Epithelial cell of alveolus of lung (primary cell): ENCODE measurements around the gene DDX20. TPM values are rescaled to one million over a fixed set of nuclear protein-coding genes. Genes with fewer than 3 reads are reported as not detected.

ENCODE experiments used
- total RNA-seq: library from RNA; depleted of rRNA; stranded (reverse); fragments of >200 nt; gene quantifications from 2 replicates; pipeline ENCODE4 v1.2.1, GENCODE V29; 2015

DDX20 gene, protein sequence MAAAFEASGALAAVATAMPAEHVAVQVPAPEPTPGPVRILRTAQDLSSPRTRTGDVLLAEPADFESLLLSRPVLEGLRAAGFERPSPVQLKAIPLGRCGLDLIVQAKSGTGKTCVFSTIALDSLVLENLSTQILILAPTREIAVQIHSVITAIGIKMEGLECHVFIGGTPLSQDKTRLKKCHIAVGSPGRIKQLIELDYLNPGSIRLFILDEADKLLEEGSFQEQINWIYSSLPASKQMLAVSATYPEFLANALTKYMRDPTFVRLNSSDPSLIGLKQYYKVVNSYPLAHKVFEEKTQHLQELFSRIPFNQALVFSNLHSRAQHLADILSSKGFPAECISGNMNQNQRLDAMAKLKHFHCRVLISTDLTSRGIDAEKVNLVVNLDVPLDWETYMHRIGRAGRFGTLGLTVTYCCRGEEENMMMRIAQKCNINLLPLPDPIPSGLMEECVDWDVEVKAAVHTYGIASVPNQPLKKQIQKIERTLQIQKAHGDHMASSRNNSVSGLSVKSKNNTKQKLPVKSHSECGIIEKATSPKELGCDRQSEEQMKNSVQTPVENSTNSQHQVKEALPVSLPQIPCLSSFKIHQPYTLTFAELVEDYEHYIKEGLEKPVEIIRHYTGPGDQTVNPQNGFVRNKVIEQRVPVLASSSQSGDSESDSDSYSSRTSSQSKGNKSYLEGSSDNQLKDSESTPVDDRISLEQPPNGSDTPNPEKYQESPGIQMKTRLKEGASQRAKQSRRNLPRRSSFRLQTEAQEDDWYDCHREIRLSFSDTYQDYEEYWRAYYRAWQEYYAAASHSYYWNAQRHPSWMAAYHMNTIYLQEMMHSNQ
- 10.7 and 19.0 TPM in 2 replicates for total RNA-seq

DNA sequence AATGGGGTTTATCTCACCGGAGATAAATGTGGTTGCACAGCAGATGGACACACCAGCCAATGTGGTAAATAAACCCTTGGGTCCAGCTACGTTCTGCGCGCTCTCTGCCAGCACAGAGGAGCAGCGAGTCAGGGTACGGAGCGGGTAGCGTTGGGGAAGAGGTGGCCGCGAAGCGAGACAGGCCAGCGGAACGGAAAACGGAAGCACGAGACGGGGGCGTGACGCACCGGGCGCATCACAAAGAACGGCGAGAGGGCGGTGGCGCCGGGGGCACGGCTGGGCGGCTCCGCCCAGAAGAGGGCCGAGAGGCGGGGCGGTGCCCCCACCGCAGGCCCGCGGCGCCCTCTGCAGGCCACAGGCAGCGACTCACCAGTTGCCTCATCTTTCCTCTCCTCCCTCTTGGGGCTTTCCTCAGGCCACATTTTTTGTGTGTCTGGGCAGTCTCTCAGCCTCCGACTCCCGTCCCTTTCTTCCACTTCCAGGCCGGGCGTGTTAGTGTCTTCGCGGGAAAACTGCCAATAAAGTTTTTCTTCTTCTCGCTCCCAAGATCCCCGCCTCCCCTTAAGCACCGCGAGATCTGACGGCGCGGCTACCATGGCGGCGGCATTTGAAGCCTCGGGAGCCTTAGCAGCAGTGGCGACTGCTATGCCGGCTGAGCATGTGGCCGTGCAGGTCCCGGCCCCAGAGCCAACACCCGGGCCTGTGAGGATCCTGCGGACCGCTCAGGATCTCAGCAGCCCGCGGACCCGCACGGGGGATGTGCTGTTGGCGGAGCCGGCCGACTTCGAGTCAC lies at the start of gene DDX20:
DDX20 (plus strand) TSS at position 571 of the 793 bp plus-strand sequence; CDS start at position 595, 24 bp downstream.

DNA sequence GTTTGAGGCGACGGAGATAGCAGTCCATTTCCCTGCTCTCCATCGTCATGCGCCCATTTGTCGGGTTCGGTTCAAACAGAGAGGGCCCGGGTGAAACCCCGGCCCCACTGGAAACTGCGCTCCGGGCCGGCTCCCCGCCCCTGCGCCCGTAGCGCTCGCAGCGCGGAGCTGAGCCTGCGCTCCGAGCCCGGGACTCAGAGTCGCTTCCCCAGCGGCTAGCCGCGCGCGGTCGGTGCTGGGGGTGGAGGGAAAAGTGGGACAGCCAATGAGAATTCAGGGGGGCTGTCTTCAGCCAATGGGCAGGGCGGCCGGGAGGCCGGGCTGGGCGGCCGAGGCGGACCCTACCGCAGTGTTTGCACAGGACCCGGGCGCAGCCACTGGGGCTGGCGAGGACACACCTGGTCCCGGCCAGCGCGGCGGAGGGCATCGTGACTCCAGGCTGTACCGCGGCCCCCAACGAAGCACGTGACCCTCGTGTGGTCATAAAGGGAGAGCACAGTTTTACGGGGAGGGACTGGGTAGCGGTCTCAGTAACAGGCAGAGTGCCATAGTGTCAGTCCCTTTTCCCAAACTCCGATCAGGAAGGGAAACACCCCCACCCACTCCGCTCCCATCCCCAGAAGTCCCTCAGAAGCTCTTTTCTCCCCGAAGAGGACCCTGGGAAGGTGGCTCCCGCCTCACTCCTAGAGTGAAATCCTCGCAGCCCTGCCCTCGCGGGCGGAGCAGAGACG lies 16.3 kb upstream of the DDX20 start, which contains the start of gene INKA2:
INKA2 (minus strand) TSS at position 202 of the 731 bp plus-strand sequence; CDS start at position 49, 153 bp downstream.

Other genes starting within 250 kb of the DDX20 start
- 34.1 and 41.7 TPM in 2 replicates for gene RAP1A, start 136.1 kb upstream of the DDX20 start, total RNA-seq
- gene INKA2, start 16.5 kb upstream of the DDX20 start, total RNA-seq: 0.72 and 1.8 TPM in 2 replicates
- not detected in 2 replicates for gene KCND3, start 233.8 kb downstream of the DDX20 start, total RNA-seq